Stimulated activated naive B cell treated with anti-CD40 and anti-IgM and Interleukin-4, amounts not matched to agents 10 μg/mL and 1 μg/mL and 100 μg/mL, for 72 hours (primary cell): Measurements from ENCODE around the gene CHEK1.

Experiments used
- ATAC-seq, 2 donors: fragments of 150-1000 bp; cut with Tn5 transposase; replicated peaks; 2 replicates each; pipeline ENCODE4 v1.10.0; 2021; ENCODE audit warnings: moderate library complexity in 1 of 2
- DNase-seq: peaks from one replicate; pipeline ENCODE4 v3.0.0; 2021
- H3K27ac Mint-ChIP-seq: one replicate; pipeline ENCODE4 v1.8.0; 2022; ENCODE audit warnings: mild to moderate bottlenecking, mixed read lengths
- H3K27me3 Mint-ChIP-seq, 2 donors: one replicate each; pipeline ENCODE4 v1.8.0; 2022; ENCODE audit warnings: mixed read lengths in 2 of 2
- H3K36me3 Mint-ChIP-seq, 2 donors: one replicate each; pipeline ENCODE4 v1.8.0; 2022; ENCODE audit warnings: mixed read lengths in 2 of 2, mild to moderate bottlenecking in 1 of 2
- H3K4me1 Mint-ChIP-seq, 2 donors: one replicate each; pipeline ENCODE4 v1.8.0; 2022; ENCODE audit warnings: mixed read lengths in 2 of 2, mild to moderate bottlenecking in 1 of 2
- H3K4me3 Mint-ChIP-seq, 2 donors: one replicate each; pipeline ENCODE4 v1.8.0; 2022; ENCODE audit warnings: mild to moderate bottlenecking in 2 of 2, mixed read lengths in 2 of 2, moderate library complexity in 1 of 2
- H3K9me3 Mint-ChIP-seq, 2 donors: one replicate each; pipeline ENCODE4 v1.8.0; 2022; ENCODE audit warnings: mixed read lengths in 2 of 2, mild to moderate bottlenecking in 1 of 2

CHEK1 gene

DNA sequence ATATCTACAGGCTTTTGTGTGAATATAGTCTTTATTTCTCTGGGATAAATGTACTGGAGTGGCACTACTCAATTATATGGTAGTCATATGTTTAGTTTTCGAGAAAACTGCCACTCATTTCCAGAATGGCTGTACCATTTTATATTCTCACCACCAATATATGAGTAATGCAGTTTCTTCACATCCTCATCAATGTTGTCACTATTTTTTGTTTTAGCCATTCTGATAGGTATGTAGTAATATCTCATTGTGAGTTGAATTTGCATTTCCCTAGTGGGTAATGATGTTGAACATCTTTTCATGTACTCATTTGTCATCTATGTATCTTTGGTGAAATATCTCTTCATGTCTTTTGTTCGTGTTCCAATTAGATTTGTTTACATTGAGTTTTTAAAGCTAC lies 37.7 kb downstream of the CHEK1 start:
- Mint-ChIP-seq H3K9me3 (peaks cover 13% of the 10 kb centered on the region in 2 donors), H3K4me1 (no peaks in the 10 kb centered on the region), H3K36me3 (peaks cover 29 to 49% of the 10 kb centered on the region in 2 donors), H3K27ac (no peak overlapping the region), H3K4me3 (no peak overlapping the region), H3K27me3 (no peaks in the 10 kb centered on the region)
- ATAC-seq (no peak), DNase-seq (no peak)

DNA sequence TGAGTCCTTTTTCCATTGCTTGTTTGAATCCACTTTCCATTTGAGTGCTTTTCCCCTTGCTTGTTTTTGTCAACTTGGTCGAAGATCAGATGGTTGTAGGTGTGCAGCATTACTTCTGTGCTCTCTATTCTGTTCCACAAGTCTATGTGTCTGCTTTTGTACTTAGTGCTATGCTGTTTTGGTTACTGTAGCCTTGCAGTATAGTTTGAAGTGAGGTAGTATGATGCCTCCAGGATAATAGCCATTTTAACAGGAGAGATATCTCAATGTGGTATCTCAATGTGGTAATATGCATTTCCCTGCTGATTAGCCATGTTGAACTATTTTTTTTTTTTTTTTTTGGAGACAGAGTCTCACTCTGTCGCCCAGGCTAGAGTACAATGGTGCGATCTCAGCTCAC lies 38.9 kb downstream of the CHEK1 start:
- no peak overlapping the region for H3K27ac Mint-ChIP-seq
- peaks cover 13% of the 10 kb centered on the region in 2 donors for H3K9me3 Mint-ChIP-seq
- H3K4me1 Mint-ChIP-seq, result no peaks in the 10 kb centered on the region
- no peak for ATAC-seq
- DNase-seq, result no peak
- H3K36me3 Mint-ChIP-seq, result peaks cover 29 to 51% of the 10 kb centered on the region in 2 donors
- no peak overlapping the region for H3K4me3 Mint-ChIP-seq
- no peaks in the 10 kb centered on the region for H3K27me3 Mint-ChIP-seq

GRCh38 chr11:125667151-125667550 lies 42.2 kb downstream of the CHEK1 start:
- Mint-ChIP-seq H3K4me3 (no peak overlapping the region), H3K27me3 (no peaks in the 10 kb centered on the region), H3K4me1 (no peaks in the 10 kb centered on the region), H3K9me3 (peaks cover 13% of the 10 kb centered on the region in 2 donors), H3K36me3 (peaks cover 33 to 54% of the 10 kb centered on the region in 2 donors), H3K27ac (no peak overlapping the region)
- no peak for ATAC-seq
- no peak for DNase-seq

GRCh38 chr11:125670172-125670571 lies 45.2 kb downstream of the CHEK1 start:
- Mint-ChIP-seq H3K4me1 (no peaks in the 10 kb centered on the region), H3K27me3 (no peaks in the 10 kb centered on the region), H3K36me3 (peaks cover 27 to 39% of the 10 kb centered on the region in 2 donors), H3K4me3 (no peak overlapping the region), H3K27ac (no peak overlapping the region), H3K9me3 (peaks cover 10 to 11% of the 10 kb centered on the region in 2 donors)
- no peak for DNase-seq
- no peak for ATAC-seq

- Mint-ChIP-seq H3K9me3 (peaks cover 5 to 6% of the 10 kb centered on the region in 2 donors), H3K4me1 (no peaks in the 10 kb centered on the region), H3K27ac (no peak overlapping the region), H3K27me3 (no peaks in the 10 kb centered on the region), H3K4me3 (no peak overlapping the region), H3K36me3 (peaks cover 21 to 29% of the 10 kb centered on the region in 2 donors)
- DNase-seq, result no peak
- ATAC-seq, result no peak
These were observed 46.6 kb downstream of the CHEK1 start for GRCh38 chr11:125671561-125671960.

- H3K4me3 Mint-ChIP-seq, result no peak overlapping the region
- H3K9me3 Mint-ChIP-seq, result no peaks in the 10 kb centered on the region
- DNase-seq (no peak), ATAC-seq (no peak)
- no peaks in the 10 kb centered on the region for H3K4me1 Mint-ChIP-seq
- peaks cover 12 to 19% of the 10 kb centered on the region in 2 donors for H3K36me3 Mint-ChIP-seq
- no peak overlapping the region for H3K27ac Mint-ChIP-seq
- H3K27me3 Mint-ChIP-seq, result no peaks in the 10 kb centered on the region
These were observed 49.2 kb downstream of the CHEK1 start for GRCh38 chr11:125674210-125674609.

GRCh38 chr11:125675196-125675595 lies 50.2 kb downstream of the CHEK1 start:
- Mint-ChIP-seq H3K4me1 (no peaks in the 10 kb centered on the region), H3K27me3 (no peaks in the 10 kb centered on the region), H3K27ac (no peak overlapping the region), H3K9me3 (no peaks in the 10 kb centered on the region), H3K4me3 (no peak overlapping the region), H3K36me3 (peaks cover 7 to 15% of the 10 kb centered on the region in 2 donors)
- DNase-seq, result no peak
- ATAC-seq, result no peak

DNA sequence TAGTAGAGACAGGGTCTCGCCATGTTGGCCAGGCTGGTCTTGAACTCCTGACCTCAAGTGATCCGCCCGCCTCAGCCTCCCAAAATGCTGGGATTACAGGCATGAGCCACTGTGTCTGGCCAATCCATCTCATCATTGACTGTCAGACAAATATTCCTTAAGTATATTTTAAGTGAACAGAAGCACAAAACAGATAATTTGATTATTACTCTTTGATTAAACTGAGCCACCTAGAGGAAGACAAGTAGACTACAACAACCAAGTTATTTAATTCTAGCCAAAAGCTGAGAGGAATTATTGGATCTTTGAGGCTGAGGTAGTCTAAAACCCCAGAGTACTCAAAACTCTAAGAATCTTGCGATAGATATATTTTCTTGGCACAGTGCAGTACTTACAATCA lies 54.4 kb downstream of the CHEK1 start:
- Mint-ChIP-seq H3K27me3 (no peaks in the 10 kb centered on the region), H3K4me3 (no peak overlapping the region), H3K36me3 (peaks cover 7 to 11% of the 10 kb centered on the region in 2 donors), H3K9me3 (no peaks in the 10 kb centered on the region), H3K27ac (no peak overlapping the region), H3K4me1 (no peaks in the 10 kb centered on the region)
- ATAC-seq (no peak), DNase-seq (no peak)

- Mint-ChIP-seq H3K27me3 (no peaks in the 10 kb centered on the region), H3K27ac (no peak overlapping the region), H3K4me3 (no peak overlapping the region), H3K36me3 (peaks cover 7 to 11% of the 10 kb centered on the region in 2 donors), H3K9me3 (no peaks in the 10 kb centered on the region), H3K4me1 (no peaks in the 10 kb centered on the region)
- DNase-seq, result no peak
- no peak for ATAC-seq
These were observed 54.9 kb downstream of the CHEK1 start for GRCh38 chr11:125679837-125680236.

GRCh38 chr11:125680747-125681146 lies 55.8 kb downstream of the CHEK1 start, which contains the start of gene ACRV1:
ACRV1 (minus strand) TSS chr11:125680847; CDS start chr11:125680780, 67 bp downstream.
- no peak within 1 kb of the TSS for H3K4me3 Mint-ChIP-seq
- no peak for DNase-seq
- peaks cover 7 to 11% of the 10 kb centered on the region in 2 donors for H3K36me3 Mint-ChIP-seq
- H3K27me3 Mint-ChIP-seq, result no peaks in the 10 kb centered on the region
- no peaks in the 10 kb centered on the region for H3K4me1 Mint-ChIP-seq
- H3K27ac Mint-ChIP-seq, result no peak within 1 kb of the TSS
- ATAC-seq, result no peak
- no peaks in the 10 kb centered on the region for H3K9me3 Mint-ChIP-seq

GRCh38 chr11:125685228-125685627 lies 60.3 kb downstream of the CHEK1 start:
- H3K4me3 Mint-ChIP-seq, result no peak overlapping the region
- ATAC-seq (no peak), DNase-seq (no peak)
- H3K9me3 Mint-ChIP-seq, result no peaks in the 10 kb centered on the region
- H3K36me3 Mint-ChIP-seq, result no peaks in the 10 kb centered on the region
- no peaks in the 10 kb centered on the region for H3K27me3 Mint-ChIP-seq
- H3K27ac Mint-ChIP-seq, result no peak overlapping the region
- H3K4me1 Mint-ChIP-seq, result no peaks in the 10 kb centered on the region

DNA sequence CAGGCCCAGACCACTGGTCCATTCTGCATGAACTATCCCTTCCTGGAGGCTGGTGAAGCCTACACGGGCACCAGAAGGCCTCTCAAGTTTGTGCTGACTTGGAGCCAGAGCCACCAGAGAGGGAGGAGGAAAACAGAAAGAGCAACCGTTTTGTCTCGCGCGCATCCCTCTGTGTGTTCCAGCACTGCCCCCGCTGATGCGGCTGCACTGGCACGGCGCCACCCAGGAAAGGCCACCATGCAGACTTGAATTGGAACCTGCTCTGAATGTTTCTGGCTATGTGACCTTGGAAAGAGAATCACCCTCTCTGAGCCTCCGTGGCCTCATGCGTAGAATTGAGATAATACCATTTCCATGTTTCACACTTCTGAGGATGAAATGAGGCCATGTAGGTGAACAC lies 63.1 kb downstream of the CHEK1 start:
- H3K4me1 Mint-ChIP-seq, result no peaks in the 10 kb centered on the region
- no peaks in the 10 kb centered on the region for H3K9me3 Mint-ChIP-seq
- no peak overlapping the region for H3K27ac Mint-ChIP-seq
- no peak overlapping the region for H3K4me3 Mint-ChIP-seq
- DNase-seq (no peak), ATAC-seq (no peak)
- H3K36me3 Mint-ChIP-seq, result no peaks in the 10 kb centered on the region
- no peaks in the 10 kb centered on the region for H3K27me3 Mint-ChIP-seq

DNA sequence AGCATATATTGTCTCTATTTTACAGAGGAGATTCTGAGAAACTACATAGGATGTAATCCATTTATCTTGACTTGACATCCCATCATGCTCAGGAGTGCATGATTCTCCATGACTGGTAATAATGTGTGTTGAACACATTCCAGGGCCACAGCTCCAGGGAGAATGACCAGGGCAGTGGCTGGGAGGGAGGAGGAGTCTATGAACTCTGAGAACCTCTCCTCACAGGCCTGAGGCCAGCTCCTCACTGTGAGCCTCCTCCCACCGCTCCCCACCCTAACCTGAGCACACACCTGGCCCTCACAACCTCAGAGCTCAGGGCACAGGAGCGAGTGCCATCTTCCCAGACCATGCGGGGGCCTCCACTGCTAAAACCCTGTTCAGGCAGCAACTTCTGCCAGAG lies 63.7 kb downstream of the CHEK1 start:
- no peak overlapping the region for H3K27ac Mint-ChIP-seq
- H3K4me1 Mint-ChIP-seq, result no peaks in the 10 kb centered on the region

DNA sequence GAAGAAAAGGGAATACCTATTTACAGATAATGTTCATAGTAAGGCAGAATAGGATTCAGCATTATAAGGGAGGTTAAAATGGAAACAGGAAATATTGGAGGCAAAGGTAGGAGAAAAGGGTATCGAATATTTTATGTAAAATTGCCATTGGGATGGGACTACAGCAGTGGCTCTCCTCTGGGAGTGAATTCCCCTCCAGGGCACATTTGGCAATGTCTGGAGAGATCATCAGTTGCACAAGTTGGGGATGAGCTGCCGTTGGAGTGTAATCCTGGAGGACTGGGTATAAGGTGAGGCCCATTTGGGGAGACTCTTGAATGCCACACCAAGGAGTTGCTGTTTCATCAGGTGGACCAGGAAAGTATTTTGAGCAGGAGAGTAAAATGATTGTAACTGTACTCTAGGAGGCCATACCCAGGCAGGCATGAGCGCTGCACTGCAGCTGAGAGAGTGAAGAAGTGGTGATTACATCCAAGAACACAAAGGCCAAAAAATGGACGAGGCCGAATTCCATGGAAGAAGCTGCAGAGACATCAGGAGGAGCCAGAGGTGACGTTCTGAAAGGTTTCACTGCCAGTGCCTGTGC lies 64.4 kb downstream of the CHEK1 start:
- H3K4me1 Mint-ChIP-seq, result no peaks in the 10 kb centered on the region
- H3K9me3 Mint-ChIP-seq, result no peaks in the 10 kb centered on the region
- H3K4me3 Mint-ChIP-seq, result no peak overlapping the region
- no peaks in the 10 kb centered on the region for H3K36me3 Mint-ChIP-seq
- DNase-seq (no peak), ATAC-seq (no peak)
- no peak overlapping the region for H3K27ac Mint-ChIP-seq
- no peaks in the 10 kb centered on the region for H3K27me3 Mint-ChIP-seq

More for the DNA sequence above, 63.7 kb downstream of the CHEK1 start:
- no peaks in the 10 kb centered on the region for H3K36me3 Mint-ChIP-seq
- no peak overlapping the region for H3K4me3 Mint-ChIP-seq
- DNase-seq (no peak), ATAC-seq (no peak)
- H3K27me3 Mint-ChIP-seq, result no peaks in the 10 kb centered on the region
- H3K9me3 Mint-ChIP-seq, result no peaks in the 10 kb centered on the region

DNA sequence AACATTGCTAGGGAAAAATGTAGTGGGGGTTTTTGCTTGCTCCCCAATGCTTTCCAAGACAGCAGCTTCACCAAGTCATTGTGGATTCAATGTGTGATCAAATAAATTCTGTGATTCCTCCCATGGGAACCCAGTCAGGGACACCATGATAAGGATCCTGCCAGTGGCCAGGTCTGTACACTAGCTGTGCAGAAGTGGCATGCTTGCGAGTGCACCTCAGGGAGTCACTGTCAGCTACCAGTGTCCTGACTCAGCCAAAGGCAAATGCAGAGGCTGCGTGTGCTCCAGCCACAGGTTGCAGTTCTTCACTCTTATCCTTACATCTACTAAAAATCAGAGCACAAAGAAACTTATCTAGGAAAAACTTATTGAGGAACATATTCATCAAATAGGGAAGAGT lies 65.0 kb downstream of the CHEK1 start:
- Mint-ChIP-seq H3K27me3 (no peaks in the 10 kb centered on the region), H3K4me1 (no peaks in the 10 kb centered on the region), H3K36me3 (no peaks in the 10 kb centered on the region), H3K4me3 (no peak overlapping the region), H3K9me3 (no peaks in the 10 kb centered on the region), H3K27ac (no peak overlapping the region)
- ATAC-seq, result no peak
- DNase-seq, result no peak

DNA sequence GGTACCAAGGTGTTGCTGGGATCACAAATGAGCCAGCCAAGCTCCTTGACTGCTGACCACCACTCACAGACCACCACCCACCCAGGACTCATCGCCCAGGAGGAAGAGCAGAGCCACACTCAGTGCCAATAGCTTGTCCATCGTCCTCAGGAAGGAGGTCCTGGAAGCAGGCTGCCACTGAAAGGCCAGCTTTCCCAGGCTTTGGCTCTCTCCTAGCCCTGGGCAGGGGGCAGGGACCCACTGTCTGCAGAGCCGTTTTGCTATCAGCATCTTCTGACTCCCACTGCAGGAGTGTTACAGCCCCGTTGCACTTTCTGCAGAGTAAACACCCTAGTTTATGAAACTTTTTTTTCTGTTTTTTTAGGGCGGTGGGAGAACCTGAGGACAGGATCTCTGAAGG lies 67.9 kb downstream of the CHEK1 start:
- ATAC-seq, result no peak
- H3K27ac Mint-ChIP-seq, result no peak overlapping the region
- DNase-seq, result no peak
- no peaks in the 10 kb centered on the region for H3K4me1 Mint-ChIP-seq
- H3K36me3 Mint-ChIP-seq, result no peaks in the 10 kb centered on the region
- H3K4me3 Mint-ChIP-seq, result no peak overlapping the region
- H3K9me3 Mint-ChIP-seq, result no peaks in the 10 kb centered on the region
- H3K27me3 Mint-ChIP-seq, result no peaks in the 10 kb centered on the region
